MM.1S (cell line): ENCODE measurements around the gene HS1BP3.

Source experiments
- DNase-seq: peaks from one replicate; pipeline ENCODE4 v3.0.0-alpha.2; 2015
- H2AFZ ChIP-seq: fragments of 300-600 bp; sonication (generic); 2 replicates; pipeline ENCODE4 v1.6.0; 2016; ENCODE audit warnings: antibody characterized with exemption, low read length
- H3F3A ChIP-seq: fragments of 300-600 bp; sonication (generic); 2 replicates; pipeline ENCODE4 v1.6.1; 2016; ENCODE audit warnings: mild to moderate bottlenecking, antibody characterized with exemption, low read length, moderate library complexity, mixed read lengths; ENCODE audit not compliant: insufficient read depth
- H3K27ac ChIP-seq: fragments of 300-600 bp; sonication (generic); 2 replicates; pipeline ENCODE4 v1.5.1; 2016; ENCODE audit warnings: mild to moderate bottlenecking, low read length
- H3K27me3 ChIP-seq: fragments of 300-600 bp; sonication (generic); replicated peaks from 2 replicates; pipeline ENCODE4 v1.6.0; 2016; ENCODE audit warnings: low read length; ENCODE audit not compliant: insufficient read depth
- H3K36me3 ChIP-seq: fragments of 300-600 bp; sonication (generic); replicated peaks from 2 replicates; pipeline ENCODE4 v1.6.1; 2016; ENCODE audit warnings: mild to moderate bottlenecking, low read length, mixed read lengths; ENCODE audit not compliant: insufficient read depth
- H3K4me1 ChIP-seq: fragments of 300-600 bp; sonication (generic); 2 replicates; pipeline ENCODE4 v1.6.1; 2016; ENCODE audit warnings: low read length, mixed read lengths
- H3K4me2 ChIP-seq: fragments of 300-600 bp; sonication (generic); 2 replicates; pipeline ENCODE4 v1.6.0; 2016; ENCODE audit warnings: low read depth, low read length
- H3K4me3 ChIP-seq: fragments of 300-600 bp; sonication (generic); 2 replicates; pipeline ENCODE4 v1.5.1; 2016; ENCODE audit warnings: low read length, mixed read lengths
- H3K79me2 ChIP-seq: fragments of 300-600 bp; sonication (generic); 2 replicates; pipeline ENCODE4 v1.6.1; 2016; ENCODE audit warnings: mixed run types, low read length, mixed read lengths
- H3K9ac ChIP-seq: fragments of 300-600 bp; sonication (generic); 2 replicates; pipeline ENCODE4 v1.6.1; 2016; ENCODE audit warnings: low read length, mixed read lengths
- H3K9me2 ChIP-seq: fragments of 300-600 bp; sonication (generic); replicated peaks from 2 replicates; pipeline ENCODE4 v1.6.1; 2016; ENCODE audit warnings: mild to moderate bottlenecking, low read length, mixed read lengths; ENCODE audit not compliant: insufficient read depth
- H3K9me3 ChIP-seq: fragments of 300-600 bp; sonication (generic); replicated peaks from 2 replicates; pipeline ENCODE4 v1.6.1; 2016; ENCODE audit warnings: mild to moderate bottlenecking, low read length, mixed read lengths; ENCODE audit not compliant: insufficient read depth
- H4K20me1 ChIP-seq: fragments of 300-600 bp; sonication (generic); 2 replicates; pipeline ENCODE4 v1.6.1; 2016; ENCODE audit warnings: mild to moderate bottlenecking, low read length, moderate library complexity, mixed read lengths; ENCODE audit not compliant: insufficient read depth
- EZH2 ChIP-seq: fragments of 300-600 bp; sonication (generic); optimal IDR thresholded peaks from 2 replicates; pipeline ENCODE3; 2017; ENCODE audit warnings: low read depth, mild to moderate bottlenecking, antibody characterized with exemption, low read length, mixed read lengths
- EZH2phosphoT487 ChIP-seq: fragments of 300-600 bp; sonication (generic); IDR thresholded peaks from 2 replicates; pipeline ENCODE4 v1.6.1; 2018; ENCODE audit warnings: antibody characterized with exemption, low read length
- TF ChIP-seq, protein P1 (sequence below): fragments of 300-600 bp; sonication (generic); IDR thresholded peaks from 2 replicates; pipeline ENCODE4 v1.5.1; 2016; ENCODE audit warnings: antibody characterized with exemption, low read length, mixed read lengths

The HS1BP3 gene

GRCh38 chr2:20593072-20594034, 57.5 kb downstream of the HS1BP3 start:
- H3K9me2 ChIP-seq, result no peaks in the 10 kb centered on the region
- no peak overlapping the region for H3K4me2 ChIP-seq
- TF ChIP-seq, protein P1, sequence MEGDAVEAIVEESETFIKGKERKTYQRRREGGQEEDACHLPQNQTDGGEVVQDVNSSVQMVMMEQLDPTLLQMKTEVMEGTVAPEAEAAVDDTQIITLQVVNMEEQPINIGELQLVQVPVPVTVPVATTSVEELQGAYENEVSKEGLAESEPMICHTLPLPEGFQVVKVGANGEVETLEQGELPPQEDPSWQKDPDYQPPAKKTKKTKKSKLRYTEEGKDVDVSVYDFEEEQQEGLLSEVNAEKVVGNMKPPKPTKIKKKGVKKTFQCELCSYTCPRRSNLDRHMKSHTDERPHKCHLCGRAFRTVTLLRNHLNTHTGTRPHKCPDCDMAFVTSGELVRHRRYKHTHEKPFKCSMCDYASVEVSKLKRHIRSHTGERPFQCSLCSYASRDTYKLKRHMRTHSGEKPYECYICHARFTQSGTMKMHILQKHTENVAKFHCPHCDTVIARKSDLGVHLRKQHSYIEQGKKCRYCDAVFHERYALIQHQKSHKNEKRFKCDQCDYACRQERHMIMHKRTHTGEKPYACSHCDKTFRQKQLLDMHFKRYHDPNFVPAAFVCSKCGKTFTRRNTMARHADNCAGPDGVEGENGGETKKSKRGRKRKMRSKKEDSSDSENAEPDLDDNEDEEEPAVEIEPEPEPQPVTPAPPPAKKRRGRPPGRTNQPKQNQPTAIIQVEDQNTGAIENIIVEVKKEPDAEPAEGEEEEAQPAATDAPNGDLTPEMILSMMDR, result no peak
- no peak for TF ChIP-seq EZH2
- no peak for TF ChIP-seq EZH2phosphoT487
- no peaks in the 10 kb centered on the region for H3K79me2 ChIP-seq
- no peak overlapping the region for H2AFZ ChIP-seq
- no peak overlapping the region for H3K4me3 ChIP-seq
- H3K27me3 ChIP-seq, result no peaks in the 10 kb centered on the region
- no peak overlapping the region for H3K9ac ChIP-seq
- H3K4me1 ChIP-seq, result peaks cover 37% of the 10 kb centered on the region
- H3K27ac ChIP-seq, result no peak overlapping the region
- DNase-seq, result no peak
- H3K9me3 ChIP-seq, result no peaks in the 10 kb centered on the region
- H3K36me3 ChIP-seq, result no peaks in the 10 kb centered on the region
- H3F3A ChIP-seq, result peaks cover 25% of the 10 kb centered on the region
- H4K20me1 ChIP-seq, result no peaks in the 10 kb centered on the region

DNA sequence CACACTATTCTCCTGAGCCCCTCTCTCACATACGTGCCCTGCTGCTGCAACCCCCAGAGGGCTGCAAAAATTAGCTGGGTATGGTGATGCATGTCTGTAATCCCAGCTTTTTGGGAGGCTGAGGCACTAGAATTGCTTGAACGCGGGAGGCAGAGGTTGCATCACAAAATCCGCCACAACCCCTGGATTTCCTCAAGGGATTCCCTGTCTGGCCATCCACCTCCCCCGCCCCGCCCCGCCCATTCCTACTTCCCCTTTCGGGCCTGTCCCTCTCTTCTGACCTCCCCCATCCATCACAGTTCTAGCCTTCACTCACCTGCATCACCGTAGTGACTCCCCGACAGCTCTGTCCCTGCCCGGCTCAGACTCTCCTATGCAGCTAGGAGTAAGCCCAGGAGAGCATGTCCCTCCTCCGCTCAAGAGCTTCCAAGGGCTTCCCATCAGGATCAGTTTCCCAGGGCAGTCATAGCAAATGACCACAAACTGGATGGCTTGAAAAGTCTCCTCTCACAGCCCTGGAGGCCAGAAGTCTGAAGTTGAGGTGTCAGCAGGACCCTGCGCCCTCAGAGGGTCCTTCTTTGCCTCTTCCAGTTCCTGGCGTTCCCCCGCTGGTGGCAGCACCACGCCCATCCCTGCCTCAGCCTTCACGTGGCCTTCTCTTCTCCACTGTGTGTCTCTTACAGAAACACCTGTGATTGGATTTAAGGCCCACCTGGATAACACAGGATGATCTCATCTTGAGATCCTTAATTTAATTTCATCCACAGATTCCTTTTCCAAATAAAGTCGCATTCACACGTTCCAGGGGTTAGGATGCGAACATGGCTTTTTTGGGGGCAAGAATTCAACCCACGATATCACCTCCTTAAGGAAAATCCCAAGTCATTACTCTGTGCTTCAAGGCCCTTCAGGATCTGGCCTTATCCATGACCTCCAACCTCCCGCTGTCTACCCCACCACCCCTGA, 58.5 kb downstream of the HS1BP3 start:
- no peak overlapping the region for H3K27ac ChIP-seq
- H4K20me1 ChIP-seq, result no peaks in the 10 kb centered on the region
- H3F3A ChIP-seq, result peaks cover 25% of the 10 kb centered on the region
- H3K79me2 ChIP-seq, result no peaks in the 10 kb centered on the region
- H3K36me3 ChIP-seq, result no peaks in the 10 kb centered on the region
- no peaks in the 10 kb centered on the region for H3K9me3 ChIP-seq
- H3K4me2 ChIP-seq, result no peak overlapping the region
- no peak for DNase-seq
- no peak overlapping the region for H3K9ac ChIP-seq
- H3K27me3 ChIP-seq, result no peaks in the 10 kb centered on the region
- no peak for TF ChIP-seq EZH2
- TF ChIP-seq, protein P1, result no peak
- TF ChIP-seq EZH2phosphoT487, result no peak
- peaks cover 35% of the 10 kb centered on the region for H3K4me1 ChIP-seq
- H2AFZ ChIP-seq, result no peak overlapping the region
- no peaks in the 10 kb centered on the region for H3K9me2 ChIP-seq
- no peak overlapping the region for H3K4me3 ChIP-seq

GRCh38 chr2:20590704-20591515, 60.0 kb downstream of the HS1BP3 start:
- Histone ChIP-seq H3K9me2 (no peaks in the 10 kb centered on the region), H3K27ac (no peak overlapping the region), H3K4me2 (no peak overlapping the region), H3F3A (peaks cover 14% of the 10 kb centered on the region), H3K4me3 (no peak overlapping the region), H3K27me3 (no peaks in the 10 kb centered on the region), H3K4me1 (peaks cover 20% of the 10 kb centered on the region), H3K9ac (no peak overlapping the region), H4K20me1 (no peaks in the 10 kb centered on the region), H2AFZ (no peak overlapping the region), H3K36me3 (no peaks in the 10 kb centered on the region), H3K79me2 (no peaks in the 10 kb centered on the region), H3K9me3 (no peaks in the 10 kb centered on the region)
- no peak for DNase-seq
- TF ChIP-seq, protein P1, result no peak
- TF ChIP-seq EZH2phosphoT487 (no peak), EZH2 (no peak)
